ENCODE data around the gene SLC6A12. TPM values are rescaled to one million over a fixed set of nuclear protein-coding genes. Genes with fewer than 3 reads are reported as not detected.

Gene SLC6A12
- total RNA-seq (2014; rRNA removed; shearing (Covaris generic)): not detected in 2 replicates

- no peak for DNase-seq (ENCODE audit: low read depth in 1 of 2, low spot score in 2 of 2)
- Histone ChIP-seq H3K9me3 (replicated peaks) (no peaks in the 10 kb centered on the region), H3K27ac (no peak within 1 kb of the TSS), H3K27me3 (replicated peaks) (peaks cover 54% of the 10 kb centered on the region), H3K4me3 (no peak within 1 kb of the TSS), H3K36me3 (no peaks in the 10 kb centered on the region), H3K4me1 (replicated peaks) (no peaks in the 10 kb centered on the region)
Observed at GRCh38 chr12:214003-214741, at the start of gene SLC6A12. TSS of gene SLC6A12 (minus strand) at chr12:214157. CDS start at chr12:209986, 4,171 bp downstream.

DNA sequence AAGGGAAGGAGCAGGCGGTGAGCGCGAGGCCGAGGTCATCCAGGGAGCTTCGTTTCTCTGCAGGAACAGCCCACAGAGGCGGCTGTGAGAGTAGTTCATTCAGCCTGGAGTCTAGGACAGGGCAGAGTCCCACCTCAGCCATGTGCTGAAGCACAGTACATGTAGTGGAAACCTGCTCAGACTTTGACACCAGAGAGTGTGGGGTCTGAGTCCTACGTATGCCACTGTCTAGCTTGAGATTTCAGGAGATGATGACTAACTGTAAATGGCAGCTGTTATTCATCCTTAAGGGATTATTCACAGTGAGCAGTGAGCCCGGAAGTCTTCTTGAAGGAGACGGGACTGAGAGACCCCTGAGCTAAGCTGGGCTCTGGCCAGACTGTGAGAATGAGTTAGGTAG, 49.6 kb upstream of the SLC6A12 start:
- Histone ChIP-seq H3K27ac (no peak overlapping the region), H3K27me3 (replicated peaks) (peaks cover 33% of the 10 kb centered on the region), H3K9me3 (replicated peaks) (no peaks in the 10 kb centered on the region), H3K36me3 (no peaks in the 10 kb centered on the region), H3K4me3 (no peak overlapping the region), H3K4me1 (replicated peaks) (peaks cover 5% of the 10 kb centered on the region; the same call in 1 of the 2 replicates)
- DNase-seq (ENCODE audit: low read depth in 1 of 2, low spot score in 2 of 2): no peak

DNA sequence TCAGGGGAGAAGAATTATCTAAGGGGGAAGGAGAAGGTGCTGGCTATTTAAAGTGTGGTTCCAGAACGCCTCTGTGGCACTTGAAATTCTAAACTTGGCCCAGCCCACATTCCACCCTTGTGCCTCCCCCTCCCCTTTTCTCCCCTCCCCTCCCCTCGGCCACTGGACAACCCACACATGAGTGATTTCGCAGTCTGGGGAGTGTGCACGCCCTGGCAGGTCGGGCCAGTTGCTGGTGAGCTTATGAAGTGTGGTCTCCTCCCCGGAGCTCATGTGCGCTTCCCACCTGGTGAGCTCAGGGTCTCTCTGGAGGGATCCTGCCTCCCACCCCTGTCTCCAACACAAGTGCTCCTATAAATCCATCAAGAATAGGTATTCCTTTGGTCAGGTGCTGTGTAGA, 48.9 kb upstream of the SLC6A12 start, which contains the start of gene SLC6A13:
TSS of gene SLC6A13 (minus strand) at position 20 of the 400 bp plus-strand sequence. CDS start 2,784 bp downstream, outside the sequence.
- Histone ChIP-seq H3K36me3 (no peaks in the 10 kb centered on the region), H3K27ac (no peak within 1 kb of the TSS)
- DNase-seq (ENCODE audit: low read depth in 1 of 2, low spot score in 2 of 2): no peak

GRCh38 chr12:262113-262512, 48.2 kb upstream of the SLC6A12 start:
- H3K27ac ChIP-seq: no peak overlapping the region
- H3K36me3 ChIP-seq: no peaks in the 10 kb centered on the region
- peaks cover 5% of the 10 kb centered on the region; the same call in 1 of the 2 replicates for H3K4me1 ChIP-seq (replicated peaks)
- no peaks in the 10 kb centered on the region for H3K9me3 ChIP-seq (replicated peaks)
- H3K27me3 ChIP-seq (replicated peaks): peaks cover 29% of the 10 kb centered on the region
- H3K4me3 ChIP-seq: no peak overlapping the region
- DNase-seq (ENCODE audit: low read depth in 1 of 2, low spot score in 2 of 2): no peak

More for the DNA sequence above, 48.9 kb upstream of the SLC6A12 start, which contains the start of gene SLC6A13:
- Histone ChIP-seq H3K27me3 (replicated peaks) (peaks cover 31% of the 10 kb centered on the region), H3K9me3 (replicated peaks) (no peaks in the 10 kb centered on the region), H3K4me1 (replicated peaks) (peaks cover 5% of the 10 kb centered on the region; the same call in 1 of the 2 replicates), H3K4me3 (no peak within 1 kb of the TSS)

- no peak for DNase-seq (ENCODE audit: low read depth in 1 of 2, low spot score in 2 of 2)
- no peaks in the 10 kb centered on the region for H3K4me1 ChIP-seq (replicated peaks)
- peaks cover 30% of the 10 kb centered on the region for H3K27me3 ChIP-seq (replicated peaks)
- no peak overlapping the region for H3K27ac ChIP-seq
- no peaks in the 10 kb centered on the region for H3K36me3 ChIP-seq
- H3K4me3 ChIP-seq: no peak overlapping the region
- H3K9me3 ChIP-seq (replicated peaks): no peaks in the 10 kb centered on the region
Observed at GRCh38 chr12:257521-258321, 43.8 kb upstream of the SLC6A12 start.

DNA sequence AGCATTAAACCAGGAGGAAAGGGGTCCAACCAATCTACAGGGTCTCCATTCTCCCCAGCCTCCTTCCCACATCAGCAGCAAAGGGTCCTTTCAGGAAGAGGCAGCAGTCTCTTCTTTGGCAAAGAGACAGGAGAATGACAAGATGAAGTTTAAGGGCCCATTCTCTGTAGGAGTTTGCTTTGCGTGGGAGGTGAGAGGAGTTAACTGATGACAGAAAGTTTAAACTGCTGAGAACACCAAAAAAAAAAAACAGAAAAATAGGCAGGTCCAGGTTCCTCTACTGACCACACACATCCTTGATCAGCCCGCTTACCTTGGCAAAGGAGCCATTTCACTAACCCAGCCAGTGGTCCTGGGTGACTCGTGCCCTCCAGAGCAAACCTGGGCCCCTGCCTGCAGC, 43.0 kb upstream of the SLC6A12 start:
- Histone ChIP-seq H3K27me3 (replicated peaks) (peaks cover 26% of the 10 kb centered on the region), H3K4me1 (replicated peaks) (no peaks in the 10 kb centered on the region), H3K36me3 (no peaks in the 10 kb centered on the region), H3K9me3 (replicated peaks) (no peaks in the 10 kb centered on the region), H3K4me3 (no peak overlapping the region), H3K27ac (no peak overlapping the region)
- no peak for DNase-seq (ENCODE audit: low read depth in 1 of 2, low spot score in 2 of 2)

DNA sequence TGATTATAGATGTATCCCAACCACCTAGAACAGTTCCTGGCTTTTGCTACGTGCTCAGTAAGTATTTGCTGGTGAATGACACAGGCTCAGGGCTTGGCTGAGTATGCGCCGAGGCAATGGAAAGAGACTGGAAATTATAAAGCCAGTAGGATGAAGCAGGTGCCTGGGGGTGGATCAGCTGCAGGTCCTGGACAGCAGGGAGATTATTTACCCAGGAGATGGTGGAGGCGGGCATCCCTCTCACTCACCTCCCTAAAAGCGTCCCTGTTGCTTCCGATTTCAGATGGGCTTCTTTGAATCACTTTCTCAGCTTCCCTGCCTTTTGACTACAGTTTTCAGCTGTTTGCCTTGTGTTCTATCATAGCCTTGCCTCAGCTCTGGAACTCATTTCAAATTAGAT, 42.3 kb upstream of the SLC6A12 start:
- H3K36me3 ChIP-seq: no peaks in the 10 kb centered on the region
- no peaks in the 10 kb centered on the region for H3K9me3 ChIP-seq (replicated peaks)
- no peak overlapping the region for H3K27ac ChIP-seq
- peaks cover 24% of the 10 kb centered on the region for H3K27me3 ChIP-seq (replicated peaks)
- DNase-seq (ENCODE audit: low read depth in 1 of 2, low spot score in 2 of 2): no peak
- no peaks in the 10 kb centered on the region for H3K4me1 ChIP-seq (replicated peaks)
- H3K4me3 ChIP-seq: no peak overlapping the region

DNA sequence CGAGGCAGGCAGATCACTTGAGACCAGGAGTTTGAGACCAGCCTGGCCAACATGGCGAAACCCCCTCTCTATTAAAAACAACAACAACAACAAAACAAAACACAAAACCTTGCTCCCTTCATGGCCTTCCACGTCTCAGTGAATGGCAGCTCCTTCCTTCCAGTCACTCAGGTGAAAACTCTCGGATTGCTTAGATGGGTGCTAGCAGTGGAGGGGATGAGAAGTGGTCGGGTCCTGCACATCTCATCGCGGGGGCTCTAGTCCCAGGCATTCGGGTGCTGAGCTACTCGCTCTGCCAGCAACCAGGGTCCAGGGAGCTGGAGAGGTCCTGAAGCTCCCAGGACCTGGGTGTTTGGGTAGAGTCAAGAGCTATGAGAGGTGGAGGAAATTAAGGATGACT, 41.0 kb upstream of the SLC6A12 start:
- Histone ChIP-seq H3K27me3 (replicated peaks) (peaks cover 15% of the 10 kb centered on the region), H3K4me1 (replicated peaks) (no peaks in the 10 kb centered on the region), H3K36me3 (no peaks in the 10 kb centered on the region), H3K4me3 (no peak overlapping the region), H3K27ac (no peak overlapping the region), H3K9me3 (replicated peaks) (no peaks in the 10 kb centered on the region)
- DNase-seq (ENCODE audit: low read depth in 1 of 2, low spot score in 2 of 2): no peak

DNA sequence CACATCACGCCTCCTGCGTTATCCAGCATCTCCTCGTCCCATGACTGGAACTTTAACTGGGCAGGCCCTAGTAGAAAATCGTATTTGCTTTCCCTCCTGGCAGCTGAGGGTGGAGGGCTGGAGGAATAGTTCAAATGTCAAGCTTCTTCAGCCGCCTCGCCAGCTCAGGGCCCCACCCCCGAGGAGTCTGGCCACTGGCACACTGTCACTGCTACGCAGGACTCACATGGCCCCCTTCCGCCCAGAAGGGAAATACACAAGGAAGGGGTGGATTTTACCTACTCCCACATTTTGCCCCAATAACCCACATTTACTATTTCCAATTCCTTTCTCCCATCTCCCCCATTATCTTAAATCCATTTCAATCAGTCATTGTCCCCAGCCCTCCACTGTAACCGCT, 40.1 kb upstream of the SLC6A12 start:
- Histone ChIP-seq H3K4me3 (no peak overlapping the region), H3K27ac (no peak overlapping the region), H3K4me1 (replicated peaks) (no peaks in the 10 kb centered on the region), H3K27me3 (replicated peaks) (0 out of 2 replicates have a peak, but pooled peaks cover 10% of the 10 kb centered on the region), H3K36me3 (no peaks in the 10 kb centered on the region), H3K9me3 (replicated peaks) (no peaks in the 10 kb centered on the region)
- DNase-seq (ENCODE audit: low read depth in 1 of 2, low spot score in 2 of 2): no peak

GRCh38 chr12:253116-253831, 39.3 kb upstream of the SLC6A12 start:
- no peak overlapping the region for H3K27ac ChIP-seq
- H3K9me3 ChIP-seq (replicated peaks): no peaks in the 10 kb centered on the region
- no peak for DNase-seq (ENCODE audit: low read depth in 1 of 2, low spot score in 2 of 2)
- no peak overlapping the region for H3K4me3 ChIP-seq
- 0 out of 2 replicates have a peak, but pooled peaks cover 10% of the 10 kb centered on the region for H3K27me3 ChIP-seq (replicated peaks)
- no peaks in the 10 kb centered on the region for H3K36me3 ChIP-seq
- H3K4me1 ChIP-seq (replicated peaks): no peaks in the 10 kb centered on the region

DNA sequence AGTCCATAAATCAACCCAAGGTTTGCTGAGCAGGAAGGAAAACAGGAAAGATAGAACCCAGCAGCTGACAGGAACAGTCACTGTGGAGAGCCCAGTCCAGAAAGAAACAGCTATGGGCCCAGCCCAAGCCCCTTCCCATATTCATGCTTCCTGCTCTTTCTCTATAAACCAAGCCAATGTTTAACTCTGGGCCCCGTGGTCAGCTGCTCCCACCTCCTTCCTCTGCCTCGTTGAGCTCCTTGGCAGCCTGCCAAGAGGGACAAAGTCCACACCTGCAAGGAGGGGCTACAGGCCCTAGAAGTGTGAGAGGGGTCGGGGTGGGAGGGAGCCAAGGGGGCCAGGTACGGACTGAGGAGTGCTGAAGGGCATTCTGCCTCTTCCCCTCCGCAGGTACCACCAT, 38.7 kb upstream of the SLC6A12 start:
- Histone ChIP-seq H3K27me3 (replicated peaks) (0 out of 2 replicates have a peak, but pooled peaks cover 10% of the 10 kb centered on the region), H3K36me3 (no peaks in the 10 kb centered on the region), H3K4me1 (replicated peaks) (no peaks in the 10 kb centered on the region), H3K4me3 (no peak overlapping the region), H3K27ac (no peak overlapping the region), H3K9me3 (replicated peaks) (no peaks in the 10 kb centered on the region)
- DNase-seq (ENCODE audit: low read depth in 1 of 2, low spot score in 2 of 2): no peak

DNA sequence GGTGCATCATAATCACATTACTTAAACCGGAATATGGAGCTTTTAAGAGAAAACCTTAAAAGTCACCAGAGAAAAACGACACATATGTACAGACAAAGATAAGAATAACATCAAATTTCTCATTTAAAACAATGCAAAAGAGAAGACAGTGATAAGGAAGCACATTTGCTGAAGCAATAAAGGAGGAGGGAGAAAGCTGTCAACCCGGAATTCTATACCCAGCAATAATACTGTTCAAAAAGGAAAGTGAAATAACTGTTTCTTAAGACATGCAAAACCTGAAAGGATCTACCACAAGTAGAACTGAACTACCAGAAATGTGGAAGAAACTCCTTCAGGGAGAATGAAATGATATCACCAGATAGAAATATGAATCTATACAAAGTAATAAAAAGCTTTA, 33.3 kb upstream of the SLC6A12 start:
- Histone ChIP-seq H3K36me3 (no peaks in the 10 kb centered on the region), H3K27me3 (replicated peaks) (0 out of 2 replicates have a peak, but pooled peaks cover 2% of the 10 kb centered on the region), H3K4me1 (replicated peaks) (no peaks in the 10 kb centered on the region), H3K9me3 (replicated peaks) (no peaks in the 10 kb centered on the region), H3K4me3 (no peak overlapping the region), H3K27ac (no peak overlapping the region)
- no peak for DNase-seq (ENCODE audit: low read depth in 1 of 2, low spot score in 2 of 2)

- no peaks in the 10 kb centered on the region for H3K36me3 ChIP-seq
- H3K9me3 ChIP-seq (replicated peaks): 0 out of 2 replicates have a peak, but pooled peaks cover 4% of the 10 kb centered on the region
- DNase-seq (ENCODE audit: low read depth in 1 of 2, low spot score in 2 of 2): no peak
- H3K27me3 ChIP-seq (replicated peaks): no peaks in the 10 kb centered on the region; the same call in 1 of the 2 replicates
- H3K27ac ChIP-seq: no peak overlapping the region
- H3K4me1 ChIP-seq (replicated peaks): no peaks in the 10 kb centered on the region
- H3K4me3 ChIP-seq: no peak overlapping the region
Observed at GRCh38 chr12:243381-243780, 29.4 kb upstream of the SLC6A12 start.
